ENCODE data around the gene TTC1. TPM values are rescaled to one million over a fixed set of nuclear protein-coding genes. Genes with fewer than 3 reads are reported as not detected.
A peak's percentile ranks its signal among the peaks of the same experiment; 100 is the strongest.
"Not testable (repeated sequence)": the region's sequence is repeated elsewhere in the genome, so short reads cannot be mapped to it uniquely, and the experiment has no call there.

TTC1 gene
- total and polyA plus RNA-seq, 4 donors, result 52.7 to 63.0 (median 59.1) TPM

DNA sequence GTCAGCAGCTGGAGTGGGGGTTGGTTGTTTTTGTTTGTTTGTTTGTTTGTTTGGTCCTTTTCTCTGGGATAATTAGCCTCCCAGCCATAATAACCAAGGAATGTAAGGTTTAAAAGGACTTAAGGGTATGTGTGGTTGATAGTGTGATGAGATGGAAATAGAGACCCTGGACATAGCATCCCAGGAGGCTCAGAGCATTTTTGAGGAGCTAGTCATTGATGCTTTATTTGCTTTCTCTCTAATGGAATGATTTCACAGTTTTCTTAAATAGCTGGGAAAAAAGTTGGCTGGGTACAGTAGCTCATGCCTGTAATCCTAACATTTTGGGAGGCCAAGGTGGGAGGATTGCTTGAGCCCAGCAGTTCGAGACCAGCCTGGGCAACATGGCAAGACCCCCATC, 45.1 kb downstream of the TTC1 start:
- Histone ChIP-seq H3K36me3 (ENCODE audit: control insufficient read depth, insufficient read depth, low read length) (peaks cover 30% of the 10 kb centered on the region), H3K4me3 (ENCODE audit: low read depth, low read length) (no peak overlapping the region), H3K9me3 (ENCODE audit: control insufficient read depth, insufficient read depth, low read length) (no peaks in the 10 kb centered on the region), H3K27me3 (ENCODE audit: control insufficient read depth, insufficient read depth, low read length) (no peaks in the 10 kb centered on the region), H3K4me1 (ENCODE audit: control insufficient read depth, insufficient read depth, low read length) (no peaks in the 10 kb centered on the region), H3K27ac (ENCODE audit: low read depth, low read length) (no peak overlapping the region)
- DNase-seq (ENCODE audit: low read depth in 4 of 6, low spot score in 6 of 6), result no peak
- no CpG with 5 or more reads among the region's 1 CpG for WGBS (ENCODE audit: insufficient coverage)

DNA sequence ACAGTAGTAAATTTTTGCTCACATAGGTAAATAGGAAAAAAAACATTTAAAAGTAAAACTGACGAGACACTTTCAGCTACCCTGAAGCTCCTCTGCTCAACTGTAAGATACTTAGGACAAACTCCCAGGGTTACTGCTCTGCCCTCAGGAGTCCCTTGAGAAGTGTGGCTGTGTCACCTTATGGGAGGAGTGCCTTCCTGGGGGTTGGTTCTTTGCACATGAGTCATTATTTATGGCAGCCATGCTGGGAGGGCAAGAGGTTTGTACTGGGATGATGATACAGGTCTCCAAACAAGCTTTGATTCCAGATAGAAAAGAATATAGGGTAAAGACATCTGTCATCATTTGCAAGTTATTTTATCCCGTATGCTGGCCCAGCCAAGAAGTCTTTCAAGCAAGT, 45.9 kb downstream of the TTC1 start:
- no peak overlapping the region for H3K4me3 ChIP-seq (ENCODE audit: low read depth, low read length)
- H3K27me3 ChIP-seq (ENCODE audit: control insufficient read depth, insufficient read depth, low read length), result no peaks in the 10 kb centered on the region
- H3K36me3 ChIP-seq (ENCODE audit: control insufficient read depth, insufficient read depth, low read length), result peaks cover 27% of the 10 kb centered on the region
- H3K9me3 ChIP-seq (ENCODE audit: control insufficient read depth, insufficient read depth, low read length), result no peaks in the 10 kb centered on the region
- no CpG with 5 or more reads among the region's 2 CpGs for WGBS (ENCODE audit: insufficient coverage)
- H3K27ac ChIP-seq (ENCODE audit: low read depth, low read length), result no peak overlapping the region
- DNase-seq (ENCODE audit: low read depth in 4 of 6, low spot score in 6 of 6), result no peak
- H3K4me1 ChIP-seq (ENCODE audit: control insufficient read depth, insufficient read depth, low read length), result no peaks in the 10 kb centered on the region

DNA sequence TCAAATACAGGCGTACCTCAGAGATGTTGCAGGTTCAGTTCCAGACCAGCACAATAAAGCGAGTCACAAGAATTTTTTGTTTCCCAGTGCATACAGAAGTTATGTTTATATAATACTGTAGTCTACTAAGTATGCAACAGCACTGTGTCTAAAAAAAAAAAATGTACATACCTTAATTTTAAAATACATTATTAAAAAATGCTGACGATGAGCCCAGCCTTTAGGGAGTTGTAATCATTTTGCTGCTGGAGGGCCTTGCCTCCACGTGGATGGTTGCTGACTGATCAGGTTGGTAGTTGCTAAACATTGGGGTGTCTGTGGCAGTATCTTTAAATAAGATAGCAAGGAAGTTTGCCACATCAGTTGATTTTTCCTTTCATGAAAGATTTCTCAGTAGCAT, 48.3 kb downstream of the TTC1 start:
- Histone ChIP-seq H3K27me3 (ENCODE audit: control insufficient read depth, insufficient read depth, low read length) (no peaks in the 10 kb centered on the region), H3K9me3 (ENCODE audit: control insufficient read depth, insufficient read depth, low read length) (no peaks in the 10 kb centered on the region), H3K4me3 (ENCODE audit: low read depth, low read length) (no peak overlapping the region), H3K27ac (ENCODE audit: low read depth, low read length) (no peak overlapping the region), H3K36me3 (ENCODE audit: control insufficient read depth, insufficient read depth, low read length) (peaks cover 30% of the 10 kb centered on the region), H3K4me1 (ENCODE audit: control insufficient read depth, insufficient read depth, low read length) (no peaks in the 10 kb centered on the region)
- no peak for DNase-seq (ENCODE audit: low read depth in 4 of 6, low spot score in 6 of 6)
- WGBS (ENCODE audit: insufficient coverage), result 100% methylated on average over 1 of the region's 4 CpGs

DNA sequence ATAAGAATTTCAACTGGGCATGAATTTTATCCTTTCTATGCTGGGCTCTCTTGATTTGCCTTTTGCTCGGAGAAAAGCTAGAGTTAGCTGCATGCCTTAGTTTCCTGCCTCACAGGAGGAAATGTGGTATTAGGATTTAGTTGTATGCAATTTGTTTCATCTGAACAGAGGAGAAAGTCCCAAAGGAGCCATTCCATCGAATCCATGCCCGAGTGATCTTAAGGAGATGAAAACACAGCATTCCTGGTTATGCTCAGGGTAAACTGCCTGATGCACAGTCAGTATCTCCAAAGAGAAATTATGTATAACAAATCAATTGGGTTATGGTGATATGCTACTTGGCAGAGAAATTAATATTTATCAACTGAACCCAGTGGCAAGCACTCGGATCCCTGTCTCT, 51.1 kb downstream of the TTC1 start:
- DNase-seq (ENCODE audit: low read depth in 4 of 6, low spot score in 6 of 6), result peak in 1 of 6 donors; percentile 91
- Histone ChIP-seq H3K27ac (ENCODE audit: low read depth, low read length) (no peak overlapping the region), H3K4me3 (ENCODE audit: low read depth, low read length) (no peak overlapping the region), H3K9me3 (ENCODE audit: control insufficient read depth, insufficient read depth, low read length) (no peaks in the 10 kb centered on the region), H3K36me3 (ENCODE audit: control insufficient read depth, insufficient read depth, low read length) (peaks cover 35% of the 10 kb centered on the region), H3K27me3 (ENCODE audit: control insufficient read depth, insufficient read depth, low read length) (no peaks in the 10 kb centered on the region), H3K4me1 (ENCODE audit: control insufficient read depth, insufficient read depth, low read length) (peaks cover 4% of the 10 kb centered on the region)
- 78% methylated on average over 3 of the region's 4 CpGs for WGBS (ENCODE audit: insufficient coverage)

DNA sequence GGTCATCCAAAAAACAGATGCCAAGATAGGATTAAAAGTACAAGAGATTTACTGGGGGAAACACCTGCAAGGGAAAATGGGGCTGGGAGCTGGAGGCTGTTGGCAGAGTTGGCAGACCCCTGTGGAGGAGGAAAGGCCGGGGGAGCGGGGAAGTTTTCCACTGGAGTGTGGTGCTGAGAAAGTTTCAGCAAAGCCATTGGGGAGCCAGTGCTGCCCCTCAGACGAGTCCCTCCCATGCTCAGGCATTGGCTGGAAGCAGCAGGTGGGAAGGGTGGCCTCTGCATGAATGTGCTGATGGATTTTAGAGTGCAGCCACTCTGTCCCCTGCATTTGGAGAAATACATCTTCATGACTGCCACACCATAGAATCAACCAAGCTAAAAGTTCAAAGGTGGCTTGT, 52.8 kb downstream of the TTC1 start:
- no peaks in the 10 kb centered on the region for H3K27me3 ChIP-seq (ENCODE audit: control insufficient read depth, insufficient read depth, low read length)
- H3K27ac ChIP-seq (ENCODE audit: low read depth, low read length), result no peak overlapping the region
- 62% methylated on average over 3 of the region's 3 CpGs for whole genome bisulfite sequencing (ENCODE audit: insufficient coverage)
- H3K36me3 ChIP-seq (ENCODE audit: control insufficient read depth, insufficient read depth, low read length), result peaks cover 35% of the 10 kb centered on the region
- no peak for DNase-seq (ENCODE audit: low read depth in 4 of 6, low spot score in 6 of 6)
- H3K9me3 ChIP-seq (ENCODE audit: control insufficient read depth, insufficient read depth, low read length), result no peaks in the 10 kb centered on the region
- H3K4me1 ChIP-seq (ENCODE audit: control insufficient read depth, insufficient read depth, low read length), result peaks cover 7% of the 10 kb centered on the region
- no peak overlapping the region for H3K4me3 ChIP-seq (ENCODE audit: low read depth, low read length)

DNA sequence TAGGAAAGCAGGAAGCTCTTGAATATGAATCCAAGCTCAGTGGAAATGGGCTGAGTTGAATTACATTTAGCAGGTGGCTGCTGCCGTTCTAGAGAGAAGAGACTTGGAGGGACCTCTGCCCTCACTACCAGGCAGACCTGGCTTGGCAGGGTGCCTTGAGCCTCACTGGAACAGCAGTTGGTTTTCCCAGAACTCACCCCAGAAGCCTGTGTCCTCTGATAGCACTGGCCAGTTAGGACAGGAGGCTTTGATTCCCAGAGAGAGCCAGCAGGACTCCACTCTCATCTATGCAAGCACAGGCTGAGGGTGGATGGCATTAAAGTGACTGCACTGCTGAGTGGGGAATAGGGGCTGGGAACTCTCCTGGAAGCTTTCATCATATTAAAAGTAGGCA, 55.5 kb downstream of the TTC1 start:
- no peaks in the 10 kb centered on the region for H3K9me3 ChIP-seq (ENCODE audit: control insufficient read depth, insufficient read depth, low read length)
- no peaks in the 10 kb centered on the region for H3K27me3 ChIP-seq (ENCODE audit: control insufficient read depth, insufficient read depth, low read length)
- H3K4me3 ChIP-seq (ENCODE audit: low read depth, low read length), result no peak overlapping the region
- 33% methylated on average over 1 of the region's 1 CpG for WGBS (ENCODE audit: insufficient coverage)
- DNase-seq (ENCODE audit: low read depth in 4 of 6, low spot score in 6 of 6), result no peak
- H3K36me3 ChIP-seq (ENCODE audit: control insufficient read depth, insufficient read depth, low read length), result peaks cover 28% of the 10 kb centered on the region
- H3K4me1 ChIP-seq (ENCODE audit: control insufficient read depth, insufficient read depth, low read length), result peaks cover 7% of the 10 kb centered on the region
- no peak overlapping the region for H3K27ac ChIP-seq (ENCODE audit: low read depth, low read length)

DNA sequence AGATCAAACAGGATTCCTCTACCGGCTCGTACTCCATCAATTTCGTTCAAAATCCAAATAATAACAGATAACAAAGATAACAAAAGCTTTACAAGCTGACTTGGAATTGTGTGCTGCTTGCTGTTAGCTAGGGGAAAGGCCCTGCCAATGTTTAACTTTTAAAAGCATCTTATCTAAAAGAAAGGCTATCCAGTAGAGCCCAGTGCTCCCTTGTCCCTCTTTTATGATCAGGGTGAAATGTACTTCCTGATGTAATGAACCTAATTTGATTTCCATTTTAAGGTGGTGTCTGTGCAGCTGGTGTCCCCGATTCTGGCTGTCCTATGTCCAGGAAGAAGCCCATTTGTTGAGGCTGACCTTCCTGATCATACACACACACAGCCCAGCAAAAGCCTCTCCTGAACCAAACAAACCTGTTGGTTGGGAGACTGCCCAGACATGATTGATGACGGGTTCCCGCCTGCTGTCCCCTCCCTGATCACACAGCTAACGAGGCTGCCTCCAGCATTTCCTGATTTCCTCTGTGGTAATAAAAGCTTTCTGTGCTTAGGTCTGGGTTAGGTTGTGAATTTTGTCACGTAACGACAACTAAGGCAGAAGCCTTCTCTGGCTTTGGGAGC, 56.2 kb downstream of the TTC1 start:
- Histone ChIP-seq H3K4me3 (ENCODE audit: low read depth, low read length) (no peak overlapping the region), H3K36me3 (ENCODE audit: control insufficient read depth, insufficient read depth, low read length) (peaks cover 28% of the 10 kb centered on the region), H3K4me1 (ENCODE audit: control insufficient read depth, insufficient read depth, low read length) (peaks cover 7% of the 10 kb centered on the region), H3K27ac (ENCODE audit: low read depth, low read length) (no peak overlapping the region), H3K9me3 (ENCODE audit: control insufficient read depth, insufficient read depth, low read length) (no peaks in the 10 kb centered on the region), H3K27me3 (ENCODE audit: control insufficient read depth, insufficient read depth, low read length) (no peaks in the 10 kb centered on the region)
- DNase-seq (ENCODE audit: low read depth in 4 of 6, low spot score in 6 of 6), result peak in 1 of 6 donors; percentile 11
- whole genome bisulfite sequencing (ENCODE audit: insufficient coverage), result 58% methylated on average over 5 of the region's 9 CpGs

DNA sequence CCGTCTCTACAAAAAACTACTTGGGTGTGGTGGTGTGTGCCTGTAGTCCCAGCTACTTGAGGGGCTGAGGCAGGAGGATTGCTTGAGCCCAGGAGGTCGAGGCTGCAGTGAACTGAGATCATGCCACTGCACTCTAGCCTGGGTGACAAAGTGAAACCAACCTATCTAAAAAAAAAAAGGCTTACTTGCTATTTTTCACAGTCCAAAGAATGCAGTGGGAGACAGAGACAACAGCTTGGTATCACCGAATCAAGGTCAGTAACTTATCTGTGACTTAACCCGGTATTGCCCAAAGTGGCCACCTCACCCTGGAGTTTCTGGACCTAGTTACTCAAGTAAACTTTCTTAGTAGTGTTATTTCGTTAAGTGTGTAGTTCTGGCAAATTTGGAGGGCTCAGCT, 60.2 kb downstream of the TTC1 start:
- not testable (repeated sequence) for H3K9me3 ChIP-seq (ENCODE audit: control insufficient read depth, insufficient read depth, low read length); DNase-seq (ENCODE audit: low read depth in 4 of 6, low spot score in 6 of 6); H3K4me3 ChIP-seq (ENCODE audit: low read depth, low read length); H3K4me1 ChIP-seq (ENCODE audit: control insufficient read depth, insufficient read depth, low read length); H3K27me3 ChIP-seq (ENCODE audit: control insufficient read depth, insufficient read depth, low read length); H3K27ac ChIP-seq (ENCODE audit: low read depth, low read length)
- peaks cover 12% of the 10 kb centered on the region for H3K36me3 ChIP-seq (ENCODE audit: control insufficient read depth, insufficient read depth, low read length)
- WGBS (ENCODE audit: insufficient coverage), result 100% methylated on average over 2 of the region's 5 CpGs

DNA sequence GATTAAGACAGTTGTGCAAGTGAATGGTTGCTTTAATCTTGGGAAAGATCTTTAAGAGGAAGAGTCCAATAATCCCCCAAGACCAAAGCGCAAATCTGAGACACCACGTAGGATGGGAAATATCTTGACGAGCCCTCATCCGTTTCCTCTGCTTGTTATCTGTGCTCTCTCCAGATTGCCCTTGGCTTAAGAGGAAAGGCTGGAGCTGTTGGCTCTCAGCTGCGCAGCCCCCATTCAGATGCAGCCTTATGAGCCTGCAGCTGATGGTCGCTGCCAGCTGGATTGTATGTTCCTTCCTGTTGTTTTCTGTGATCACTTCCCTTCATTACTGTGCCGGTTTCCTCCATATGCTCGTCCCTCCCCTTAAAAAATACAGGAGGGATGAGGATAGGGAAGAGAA, 62.6 kb downstream of the TTC1 start:
- H3K27me3 ChIP-seq (ENCODE audit: control insufficient read depth, insufficient read depth, low read length), result no peaks in the 10 kb centered on the region
- no peaks in the 10 kb centered on the region for H3K9me3 ChIP-seq (ENCODE audit: control insufficient read depth, insufficient read depth, low read length)
- WGBS (ENCODE audit: insufficient coverage), result 30% methylated on average over 4 of the region's 8 CpGs
- peaks cover 4% of the 10 kb centered on the region for H3K4me1 ChIP-seq (ENCODE audit: control insufficient read depth, insufficient read depth, low read length)
- peaks cover 6% of the 10 kb centered on the region for H3K36me3 ChIP-seq (ENCODE audit: control insufficient read depth, insufficient read depth, low read length)
- H3K27ac ChIP-seq (ENCODE audit: low read depth, low read length), result no peak overlapping the region
- DNase-seq (ENCODE audit: low read depth in 4 of 6, low spot score in 6 of 6), result peak in 2 of 6 donors; percentile 77
- H3K4me3 ChIP-seq (ENCODE audit: low read depth, low read length), result no peak overlapping the region

DNA sequence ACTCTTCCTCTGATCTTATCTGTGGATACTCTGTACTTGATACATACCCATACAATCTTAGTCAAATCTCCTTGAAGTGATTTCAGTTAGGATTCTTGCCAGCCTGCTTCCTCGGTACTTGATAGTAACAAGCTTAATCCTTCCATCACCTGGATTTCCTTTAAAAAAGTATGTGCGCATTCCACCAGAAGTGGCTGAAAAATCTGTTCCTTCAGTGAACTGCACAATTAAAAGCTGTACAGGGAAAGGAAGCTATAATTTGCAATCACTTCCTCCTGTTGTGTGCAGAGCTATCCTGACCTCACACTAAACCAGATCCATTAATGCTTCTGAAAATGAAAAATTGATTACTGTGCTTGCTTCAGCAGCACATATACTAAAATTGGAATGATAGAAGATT, 63.0 kb downstream of the TTC1 start:
- WGBS (ENCODE audit: insufficient coverage), result 44% methylated on average over 2 of the region's 2 CpGs
- no peak overlapping the region for H3K27ac ChIP-seq (ENCODE audit: low read depth, low read length)

More for the DNA sequence above, 63.0 kb downstream of the TTC1 start:
- Histone ChIP-seq H3K27me3 (ENCODE audit: control insufficient read depth, insufficient read depth, low read length) (no peaks in the 10 kb centered on the region), H3K9me3 (ENCODE audit: control insufficient read depth, insufficient read depth, low read length) (no peaks in the 10 kb centered on the region), H3K4me3 (ENCODE audit: low read depth, low read length) (no peak overlapping the region), H3K4me1 (ENCODE audit: control insufficient read depth, insufficient read depth, low read length) (peaks cover 4% of the 10 kb centered on the region), H3K36me3 (ENCODE audit: control insufficient read depth, insufficient read depth, low read length) (peaks cover 6% of the 10 kb centered on the region)
- no peak for DNase-seq (ENCODE audit: low read depth in 4 of 6, low spot score in 6 of 6)
